ENCODE results near the gene AOX1. TPM values are rescaled to one million over a fixed set of nuclear protein-coding genes. Genes with fewer than 3 reads are reported as not detected.
"Not testable (repeated sequence)": the region's sequence is repeated elsewhere in the genome, so short reads cannot be mapped to it uniquely, and the experiment has no call there.

The AOX1 gene
- polyA plus RNA-seq, 2 of the 4 experiments (the other 2 are of a cell fraction): 3.6 to 5.4 TPM

GRCh38 chr2:200637901-200638300 is 52.1 kb downstream of the AOX1 start:
- no peak for FAIRE-seq
- WGBS (ENCODE audit: missing lambda C conversion rate): 72% methylated on average over 9 of the region's 9 CpGs
- no peak overlapping the region for H3K27ac ChIP-seq
- no peak for TF ChIP-seq SREBF2 (IDR thresholded peaks at IDR 0.05)
- TF ChIP-seq RFX5 (IDR thresholded peaks at IDR 0.05): no peak
- no peak for TF ChIP-seq HOXB13 (CRISPR knock-in tag; IDR thresholded peaks at IDR 0.05; ENCODE audit: low read depth)
- TF ChIP-seq HOXB5 (CRISPR knock-in tag; IDR thresholded peaks at IDR 0.05): no peak
- no peak for TF ChIP-seq MAFK (IDR thresholded peaks at IDR 0.05; ENCODE audit: partially characterized antibody)
- TF ChIP-seq RCOR1 (IDR thresholded peaks at IDR 0.05; ENCODE audit: low read depth, low read length): no peak
- TF ChIP-seq ELK1 (IDR thresholded peaks at IDR 0.05; ENCODE audit: low read depth, low read length): no peak
- no peak for TF ChIP-seq EP300 (IDR thresholded peaks at IDR 0.05)
- no peak for TF ChIP-seq NFE2L2 (conservative IDR thresholded peaks at IDR 0.05; ENCODE audit: low read length)
- TF ChIP-seq, protein P1, sequence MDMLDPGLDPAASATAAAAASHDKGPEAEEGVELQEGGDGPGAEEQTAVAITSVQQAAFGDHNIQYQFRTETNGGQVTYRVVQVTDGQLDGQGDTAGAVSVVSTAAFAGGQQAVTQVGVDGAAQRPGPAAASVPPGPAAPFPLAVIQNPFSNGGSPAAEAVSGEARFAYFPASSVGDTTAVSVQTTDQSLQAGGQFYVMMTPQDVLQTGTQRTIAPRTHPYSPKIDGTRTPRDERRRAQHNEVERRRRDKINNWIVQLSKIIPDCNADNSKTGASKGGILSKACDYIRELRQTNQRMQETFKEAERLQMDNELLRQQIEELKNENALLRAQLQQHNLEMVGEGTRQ (IDR thresholded peaks at IDR 0.05): no peak
- H3K4me3 ChIP-seq: no peak overlapping the region
- no peak overlapping the region for H3K4me2 ChIP-seq
- DNase-seq (ENCODE audit: low read depth in 1 of 2, low spot score in 1 of 2): no peak
- CTCF ChIA-PET: no interaction called here
- H3K4me1 ChIP-seq: no peaks in the 10 kb centered on the region
- POLR2A ChIA-PET: no interaction called here
- no peak for ATAC-seq
- H3K9me3 ChIP-seq: no peaks in the 10 kb centered on the region

- Histone ChIP-seq H3K4me2 (no peak overlapping the region), H3K27ac (no peak overlapping the region), H3K9me3 (no peaks in the 10 kb centered on the region), H3K4me1 (no peaks in the 10 kb centered on the region), H3K4me3 (no peak overlapping the region)
- WGBS (ENCODE audit: missing lambda C conversion rate): 92% methylated on average over 3 of the region's 3 CpGs
- DNase-seq (ENCODE audit: low read depth in 1 of 2, low spot score in 1 of 2) (no peak), FAIRE-seq (no peak), ATAC-seq (no peak)
- CTCF ChIA-PET: no interaction called here
- POLR2A ChIA-PET: no interaction called here
- TF ChIP-seq SREBF2 (IDR thresholded peaks at IDR 0.05) (no peak), EP300 (IDR thresholded peaks at IDR 0.05) (no peak), FOXS1 (CRISPR knock-in tag; IDR thresholded peaks at IDR 0.05) (no peak), ELK1 (IDR thresholded peaks at IDR 0.05; ENCODE audit: low read depth, low read length) (no peak), RAD21 (conservative IDR thresholded peaks at IDR 0.05 in 1 of 2, IDR thresholded peaks at IDR 0.05 in 1 of 2) (no peak)
- TF ChIP-seq, protein P2, sequence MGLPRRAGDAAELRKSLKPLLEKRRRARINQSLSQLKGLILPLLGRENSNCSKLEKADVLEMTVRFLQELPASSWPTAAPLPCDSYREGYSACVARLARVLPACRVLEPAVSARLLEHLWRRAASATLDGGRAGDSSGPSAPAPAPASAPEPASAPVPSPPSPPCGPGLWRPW (IDR thresholded peaks at IDR 0.05): no peak
Observed at GRCh38 chr2:200640176-200640575, 54.4 kb downstream of the AOX1 start.

DNA sequence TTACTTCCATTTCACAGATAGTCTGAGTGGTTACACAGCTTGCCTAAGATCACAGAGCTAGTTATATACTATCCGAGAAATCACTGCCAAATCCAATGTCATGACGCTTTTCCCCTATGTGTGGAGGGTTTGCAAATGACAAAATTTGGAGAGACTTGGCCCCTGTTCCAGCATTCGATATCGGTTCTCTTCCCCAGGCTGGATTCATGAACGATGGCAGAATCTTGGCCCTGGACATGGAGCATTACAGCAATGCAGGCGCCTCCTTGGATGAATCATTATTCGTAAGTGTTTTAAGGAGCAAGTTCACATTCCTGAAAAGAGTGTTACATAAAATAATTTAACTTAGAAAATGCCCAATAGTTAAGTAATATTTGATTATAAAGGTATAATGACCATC is 55.1 kb downstream of the AOX1 start:
- ChIA-PET POLR2A (no interaction called here), CTCF (interaction anchor here (1.1 kb wide), 2 partner anchors 13 to 23 kb away, joined by 3 to 5 read pairs; no protein-coding TSS in a partner anchor)
- WGBS (ENCODE audit: missing lambda C conversion rate): 85% methylated on average over 7 of the region's 7 CpGs

DNA sequence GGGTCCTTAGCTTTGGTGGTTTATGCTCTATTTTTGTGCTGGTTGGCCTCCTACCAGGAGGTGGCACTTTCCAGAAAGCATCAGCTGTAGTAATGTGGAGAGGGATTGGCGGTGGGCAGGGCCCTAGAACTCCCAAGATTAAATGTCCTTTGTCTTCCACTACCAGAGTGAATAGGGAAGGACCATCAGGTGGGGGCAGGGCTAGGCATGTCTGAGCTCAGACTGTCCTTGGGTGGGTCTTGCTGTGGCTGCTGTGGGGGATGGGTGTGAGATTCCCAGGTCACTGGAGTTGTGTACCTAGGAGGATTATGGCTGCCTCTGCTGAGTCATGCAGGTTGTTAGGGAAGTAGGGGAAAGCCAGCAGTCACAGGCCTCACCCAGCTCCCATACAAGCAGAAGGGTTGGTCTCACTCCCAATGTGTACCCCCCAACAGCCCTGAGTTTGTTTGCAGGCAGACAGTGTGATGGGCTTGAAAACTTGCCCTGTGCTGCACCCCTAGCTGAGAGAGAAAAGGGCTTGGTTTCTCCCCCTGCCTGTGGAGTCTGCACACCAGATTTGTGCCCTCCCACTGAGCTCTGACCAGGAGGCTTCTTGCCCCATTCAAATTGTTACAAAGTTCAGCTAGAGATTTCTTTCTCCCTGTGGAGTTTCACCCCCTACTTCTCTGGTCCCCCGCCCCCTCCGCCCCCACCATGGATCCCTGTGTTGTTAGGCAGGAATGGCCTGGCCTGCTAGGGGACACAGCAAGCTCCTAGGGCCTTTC is 62.9 kb downstream of the AOX1 start:
- 100% methylated on average over 1 of the region's 3 CpGs for WGBS (ENCODE audit: missing lambda C conversion rate)

More for the DNA sequence above, 55.1 kb downstream of the AOX1 start:
- no peak for DNase-seq (ENCODE audit: low read depth in 1 of 2, low spot score in 1 of 2)
- ATAC-seq: no peak
- H3K4me1 ChIP-seq: no peaks in the 10 kb centered on the region
- FAIRE-seq: no peak
- H3K4me3 ChIP-seq: no peak overlapping the region
- TF ChIP-seq ZSCAN20 (CRISPR knock-in tag; IDR thresholded peaks at IDR 0.05) (no peak), JUN (IDR thresholded peaks at IDR 0.05) (no peak), NFE2L2 (conservative IDR thresholded peaks at IDR 0.05; ENCODE audit: low read length) (no peak), BHLHE40 (IDR thresholded peaks at IDR 0.05; ENCODE audit: low read depth, low read length) (no peak), EHF (CRISPR knock-in tag; IDR thresholded peaks at IDR 0.05) (no peak), MAFK (IDR thresholded peaks at IDR 0.05; ENCODE audit: partially characterized antibody) (no peak), GATA3 (IDR thresholded peaks at IDR 0.05; ENCODE audit: borderline replicate concordance) (no peak), NR3C1 (IDR thresholded peaks at IDR 0.05) (no peak), BCL3 (IDR thresholded peaks at IDR 0.05) (no peak), HDAC2 (IDR thresholded peaks at IDR 0.05) (no peak), KDM5A (IDR thresholded peaks at IDR 0.05) (no peak), POLR2A (IDR thresholded peaks at IDR 0.05; ENCODE audit: low read length) (no peak), EP300 (IDR thresholded peaks at IDR 0.05) (no peak), SREBF2 (IDR thresholded peaks at IDR 0.05) (no peak), JUNB (IDR thresholded peaks at IDR 0.05) (no peak), HOXB13 (CRISPR knock-in tag; IDR thresholded peaks at IDR 0.05; ENCODE audit: low read depth) (no peak), MAX (IDR thresholded peaks at IDR 0.05) (no peak)
- H3K27ac ChIP-seq: no peak overlapping the region
- H3K9me3 ChIP-seq: no peaks in the 10 kb centered on the region
- no peak overlapping the region for H3K4me2 ChIP-seq

More for the DNA sequence above, 62.9 kb downstream of the AOX1 start:
- POLR2A ChIA-PET, FAIRE-seq, H3K9me3 ChIP-seq, ATAC-seq, H3K4me3 ChIP-seq: not testable (repeated sequence)
- H3K27ac ChIP-seq: peak overlapping the region; percentile 53 to 71
- CTCF ChIA-PET: interaction anchor here (0.7 to 1.5 kb wide), 3 partner anchors 9 to 54 kb away, joined by 3 read pairs; no protein-coding TSS in a partner anchor
- H3K4me1 ChIP-seq: peaks cover 11% of the 10 kb centered on the region
- peak in 1 of 2 experiments; percentile 12 for DNase-seq (ENCODE audit: low read depth in 1 of 2, low spot score in 1 of 2)
- peak overlapping the region; percentile 30; the same call in 1 of the 3 replicates for H3K4me2 ChIP-seq
